VCaP (cell line): ENCODE results near the gene PRR9.

Experiments
- H3K27ac ChIP-seq: fragments of 450-650 bp; 2 replicates; pipeline ENCODE4 v1.5.1; 2017
- TF ChIP-seq, protein P1 (sequence below): fragments of 450-650 bp; conservative IDR thresholded peaks from 2 replicates; pipeline ENCODE4 v1.5.1; 2017; ENCODE audit warnings: mild to moderate bottlenecking, moderate library complexity

Gene PRR9

DNA sequence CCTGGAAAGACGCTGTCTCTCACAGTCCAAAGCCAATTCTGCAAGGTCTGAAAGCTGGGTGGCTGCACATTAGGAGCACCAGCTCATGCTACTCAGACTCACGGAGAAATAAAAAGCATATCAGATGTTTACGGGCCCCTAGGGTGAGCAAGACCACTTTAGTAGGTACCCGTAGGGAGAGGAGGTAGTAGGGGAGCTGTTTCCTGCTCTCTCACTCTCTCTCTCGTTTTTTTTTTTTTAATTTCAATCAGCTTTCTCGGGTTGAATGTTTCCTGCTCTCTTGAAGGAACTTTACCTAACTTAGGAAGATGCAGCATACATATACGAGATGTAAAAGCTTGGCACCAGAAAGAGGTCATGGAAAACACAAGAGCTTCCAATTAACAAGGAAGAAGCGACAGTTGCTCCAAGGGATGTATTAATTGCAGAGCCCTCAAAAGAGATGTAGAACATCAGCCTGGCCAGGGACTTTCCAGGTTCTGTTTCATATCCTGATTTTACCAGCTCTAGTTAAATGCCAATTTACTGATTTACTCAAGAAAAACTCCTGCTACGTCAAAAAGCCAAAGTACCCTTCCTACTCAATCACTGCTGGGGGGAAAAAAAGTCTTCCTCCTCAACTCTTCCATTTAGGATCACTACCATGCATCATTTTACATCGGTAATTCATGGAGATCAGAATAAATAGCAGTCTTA lies 45.2 kb downstream of the PRR9 start:
- TF ChIP-seq, protein P1, sequence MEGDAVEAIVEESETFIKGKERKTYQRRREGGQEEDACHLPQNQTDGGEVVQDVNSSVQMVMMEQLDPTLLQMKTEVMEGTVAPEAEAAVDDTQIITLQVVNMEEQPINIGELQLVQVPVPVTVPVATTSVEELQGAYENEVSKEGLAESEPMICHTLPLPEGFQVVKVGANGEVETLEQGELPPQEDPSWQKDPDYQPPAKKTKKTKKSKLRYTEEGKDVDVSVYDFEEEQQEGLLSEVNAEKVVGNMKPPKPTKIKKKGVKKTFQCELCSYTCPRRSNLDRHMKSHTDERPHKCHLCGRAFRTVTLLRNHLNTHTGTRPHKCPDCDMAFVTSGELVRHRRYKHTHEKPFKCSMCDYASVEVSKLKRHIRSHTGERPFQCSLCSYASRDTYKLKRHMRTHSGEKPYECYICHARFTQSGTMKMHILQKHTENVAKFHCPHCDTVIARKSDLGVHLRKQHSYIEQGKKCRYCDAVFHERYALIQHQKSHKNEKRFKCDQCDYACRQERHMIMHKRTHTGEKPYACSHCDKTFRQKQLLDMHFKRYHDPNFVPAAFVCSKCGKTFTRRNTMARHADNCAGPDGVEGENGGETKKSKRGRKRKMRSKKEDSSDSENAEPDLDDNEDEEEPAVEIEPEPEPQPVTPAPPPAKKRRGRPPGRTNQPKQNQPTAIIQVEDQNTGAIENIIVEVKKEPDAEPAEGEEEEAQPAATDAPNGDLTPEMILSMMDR = no peak
- H3K27ac ChIP-seq = no peak overlapping the region

DNA sequence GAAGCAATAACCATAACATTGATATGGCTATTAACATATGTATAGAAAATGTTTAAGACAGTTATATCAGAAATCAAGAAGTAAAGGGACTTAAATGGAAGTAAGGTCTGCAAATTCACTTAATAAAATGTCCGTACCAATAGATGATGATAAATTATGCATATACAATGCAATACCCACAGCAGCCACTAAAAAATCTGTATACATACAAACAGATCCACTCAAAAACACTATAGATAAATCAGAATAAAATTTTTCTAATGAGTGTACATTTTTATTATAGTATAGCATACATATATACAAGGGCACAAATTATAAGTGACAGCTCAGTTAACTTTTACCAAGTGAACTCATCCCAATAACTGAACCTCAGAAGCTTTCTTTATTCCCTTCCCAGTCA lies 48.1 kb downstream of the PRR9 start:
- H3K27ac ChIP-seq = no peak overlapping the region
- TF ChIP-seq, protein P1 = peak; percentile 27; the same call in 1 of the 2 replicates
